WTC11 (cell line): ENCODE results near the gene FAM168B. TPM values are rescaled to one million over a fixed set of nuclear protein-coding genes. Genes with fewer than 3 reads are reported as not detected.

Experiments used
- ATAC-seq: fragments of 200-7000 bp; cut with Tn5 transposase; 2 replicates; pipeline ENCODE4 v1.10.0; 2021; ENCODE audit warnings: mild to moderate bottlenecking, moderate library complexity
- CTCF ChIA-PET: fragments of 300-600 bp; sonication (Branson Sonifier 250); formaldehyde crosslinking; loops from one replicate; lab custom pipeline; 2021; ENCODE audit warnings: antibody characterized with exemption; lab: Charles Lee
- POLR2A ChIA-PET: fragments of 350-600 bp; sonication (Branson Sonifier 250); formaldehyde crosslinking; loops from one replicate; lab custom pipeline; 2021; ENCODE audit warnings: antibody characterized with exemption; lab: Charles Lee
- DNase-seq: peaks from one replicate; pipeline ENCODE4 v3.0.0; 2021; ENCODE audit warnings: low spot score
- H3K27ac Mint-ChIP-seq: 2 replicates; pipeline ENCODE4 v1.8.0; 2021; ENCODE audit warnings: mixed read lengths
- H3K27me3 Mint-ChIP-seq: 2 replicates; pipeline ENCODE4 v1.8.0; 2021; ENCODE audit warnings: low read depth, mild to moderate bottlenecking, moderate library complexity, mixed read lengths
- H3K36me3 Mint-ChIP-seq: 2 replicates; pipeline ENCODE4 v1.8.0; 2021; ENCODE audit warnings: mixed read lengths
- H3K4me1 Mint-ChIP-seq: 2 replicates; pipeline ENCODE4 v1.8.0; 2022; ENCODE audit warnings: mixed read lengths
- H3K4me3 Mint-ChIP-seq: 2 replicates; pipeline ENCODE4 v1.8.0; 2021; ENCODE audit warnings: mild to moderate bottlenecking, moderate library complexity, mixed read lengths
- H3K9me3 Mint-ChIP-seq: 2 replicates; pipeline ENCODE4 v1.8.0; 2021; ENCODE audit warnings: mixed read lengths
- CREM ChIP-seq: sonication (generic); formaldehyde crosslinking; IDR thresholded peaks from 2 replicates; pipeline ENCODE4 v1.8.1; 2022; ENCODE audit warnings: mild to moderate bottlenecking, missing genetic modification reagents, moderate library complexity
- FOXK1 ChIP-seq: sonication (generic); formaldehyde crosslinking; IDR thresholded peaks from 2 replicates; pipeline ENCODE4 v1.8.0; 2022; ENCODE audit warnings: mild to moderate bottlenecking, moderate library complexity, missing genetic modification reagents
- FOXP1 ChIP-seq: sonication (generic); formaldehyde crosslinking; IDR thresholded peaks from 2 replicates; pipeline ENCODE4 v1.8.0; 2022; ENCODE audit warnings: missing genetic modification reagents, mild to moderate bottlenecking, moderate library complexity, borderline replicate concordance
- GRHL2 ChIP-seq: fragments of 250-450 bp; sonication (Bioruptor Pico); IDR thresholded peaks from 2 replicates; pipeline ENCODE4 v1.8.0; 2022; ENCODE audit warnings: mild to moderate bottlenecking, moderate library complexity; ENCODE audit not compliant: insufficient replicate concordance, severe bottlenecking
- HMGA2 ChIP-seq: fragments of 250-450 bp; sonication (Bioruptor Pico); IDR thresholded peaks from 2 replicates; pipeline ENCODE4 v1.4.0; 2021; ENCODE audit warnings: mild to moderate bottlenecking, moderate library complexity
- KAT7 ChIP-seq: sonication (generic); formaldehyde crosslinking; IDR thresholded peaks from 2 replicates; pipeline ENCODE4 v1.8.1; 2023; ENCODE audit warnings: missing genetic modification reagents, mild to moderate bottlenecking, borderline replicate concordance
- MXD4 ChIP-seq: fragments of 250-450 bp; sonication (Bioruptor Pico); IDR thresholded peaks from 2 replicates; pipeline ENCODE4 v1.8.0; 2021; ENCODE audit warnings: mild to moderate bottlenecking, moderate library complexity, borderline replicate concordance
- NFATC4 ChIP-seq: fragments of 250-450 bp; sonication (Bioruptor Pico); IDR thresholded peaks from 2 replicates; pipeline ENCODE4 v1.9.0; 2021; ENCODE audit warnings: mild to moderate bottlenecking
- SMAD3 ChIP-seq: sonication (generic); formaldehyde crosslinking; IDR thresholded peaks from 2 replicates; pipeline ENCODE4 v1.8.0; 2022; ENCODE audit warnings: missing genetic modification reagents, mild to moderate bottlenecking, borderline replicate concordance
- TCF7 ChIP-seq: sonication (generic); formaldehyde crosslinking; IDR thresholded peaks from 2 replicates; pipeline ENCODE4 v1.8.0; 2022; ENCODE audit warnings: mild to moderate bottlenecking, low read depth, missing genetic modification reagents, moderate library complexity
- TEAD1 ChIP-seq: sonication (generic); formaldehyde crosslinking; IDR thresholded peaks from 2 replicates; pipeline ENCODE4 v1.8.0; 2022; ENCODE audit warnings: mild to moderate bottlenecking, missing genetic modification reagents
- ZNF396 ChIP-seq: fragments of 250-450 bp; sonication (Bioruptor Pico); IDR thresholded peaks from 2 replicates; pipeline ENCODE4 v1.8.0; 2021; ENCODE audit warnings: mild to moderate bottlenecking, moderate library complexity, borderline replicate concordance
- total RNA-seq: library from RNA; stranded (reverse); gene quantifications from 3 replicates; pipeline ENCODE4 v1.2.3, GENCODE V29; 2021
- TF ChIP-seq, protein P1 (sequence below): fragments of 250-450 bp; sonication (Bioruptor Pico); IDR thresholded peaks from 2 replicates; pipeline ENCODE4 v1.8.0; 2021; ENCODE audit warnings: mild to moderate bottlenecking
- TF ChIP-seq, protein P2 (sequence below): sonication (generic); formaldehyde crosslinking; IDR thresholded peaks from 2 replicates; pipeline ENCODE4 v1.8.0; 2023; ENCODE audit warnings: missing genetic modification reagents
- TF ChIP-seq, protein P3 (sequence below): sonication (generic); formaldehyde crosslinking; conservative IDR thresholded peaks from 2 replicates; pipeline ENCODE4 v1.8.1; 2023; ENCODE audit warnings: mild to moderate bottlenecking, low read depth, missing genetic modification reagents, moderate library complexity
- TF ChIP-seq, protein P4 (sequence below): sonication (generic); formaldehyde crosslinking; IDR thresholded peaks from 2 replicates; pipeline ENCODE4 v1.8.1; 2022; ENCODE audit warnings: mild to moderate bottlenecking, missing genetic modification reagents, moderate library complexity, borderline replicate concordance
- TF ChIP-seq, protein P5 (sequence below): sonication (generic); formaldehyde crosslinking; IDR thresholded peaks from 2 replicates; pipeline ENCODE4 v1.8.0; 2022; ENCODE audit warnings: mild to moderate bottlenecking, missing genetic modification reagents
- TF ChIP-seq, protein P6 (sequence below): fragments of 200-600 bp; IDR thresholded peaks from 2 replicates; pipeline ENCODE4 v1.8.0; 2022; ENCODE audit warnings: antibody characterized with exemption

Gene FAM168B
- total RNA-seq, 1 experiment from 2014 or later: 63.9 TPM

DNA sequence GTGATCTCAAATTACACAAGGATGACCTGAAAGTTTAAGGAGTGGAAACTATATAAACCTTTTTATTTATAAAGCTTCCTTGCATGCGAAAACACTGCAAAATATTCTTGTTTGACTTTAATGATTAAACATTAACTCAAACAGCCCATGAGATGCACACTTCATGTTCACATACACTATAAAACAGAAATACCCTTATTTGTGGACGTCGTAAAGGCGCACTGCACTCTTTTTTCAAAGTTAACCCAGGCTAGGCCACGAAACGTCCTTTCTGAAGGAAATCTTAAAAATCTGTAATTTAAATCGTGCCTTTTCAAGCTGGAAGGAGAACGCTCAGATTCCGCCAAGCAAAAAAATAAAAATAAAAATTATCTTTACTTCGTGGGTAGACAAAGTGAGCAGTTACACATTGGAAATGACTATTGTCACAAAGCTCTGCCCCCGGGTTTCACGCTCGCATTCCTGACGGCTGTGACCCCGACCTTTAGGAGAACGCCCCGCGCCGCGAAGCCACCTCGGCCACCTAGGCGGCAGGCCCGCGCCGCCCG lies 728 bp downstream of the FAM168B start:
- Mint-ChIP-seq H3K27ac (peak overlapping the region; percentile 74), H3K36me3 (peaks cover 26% of the 10 kb centered on the region), H3K9me3 (no peaks in the 10 kb centered on the region), H3K27me3 (no peaks in the 10 kb centered on the region), H3K4me1 (peaks cover 7% of the 10 kb centered on the region), H3K4me3 (peak overlapping the region; percentile 80)
- ChIA-PET POLR2A (interaction anchor here (1.8 to 2.6 kb wide), 2 partner anchors 11 kb away, joined by 6 to 15 read pairs; partner anchors contain the start of gene PLEKHB2), CTCF (interaction anchor here (1.8 kb wide), 1 partner anchor 51 kb away, joined by 4 read pairs; no protein-coding TSS in a partner anchor)
- ATAC-seq: no peak
- DNase-seq: no peak
- TF ChIP-seq GRHL2 (CRISPR knock-in tag) (no peak), TEAD1 (CRISPR knock-in tag) (no peak), SMAD3 (CRISPR knock-in tag) (no peak), MXD4 (CRISPR knock-in tag) (no peak), KAT7 (no peak), CREM (CRISPR knock-in tag) (no peak), TCF7 (CRISPR knock-in tag) (no peak), HMGA2 (no peak), NFATC4 (CRISPR knock-in tag) (no peak), ZNF396 (CRISPR knock-in tag) (no peak), FOXK1 (CRISPR knock-in tag) (no peak), FOXP1 (CRISPR knock-in tag) (no peak)
- TF ChIP-seq, protein P1, sequence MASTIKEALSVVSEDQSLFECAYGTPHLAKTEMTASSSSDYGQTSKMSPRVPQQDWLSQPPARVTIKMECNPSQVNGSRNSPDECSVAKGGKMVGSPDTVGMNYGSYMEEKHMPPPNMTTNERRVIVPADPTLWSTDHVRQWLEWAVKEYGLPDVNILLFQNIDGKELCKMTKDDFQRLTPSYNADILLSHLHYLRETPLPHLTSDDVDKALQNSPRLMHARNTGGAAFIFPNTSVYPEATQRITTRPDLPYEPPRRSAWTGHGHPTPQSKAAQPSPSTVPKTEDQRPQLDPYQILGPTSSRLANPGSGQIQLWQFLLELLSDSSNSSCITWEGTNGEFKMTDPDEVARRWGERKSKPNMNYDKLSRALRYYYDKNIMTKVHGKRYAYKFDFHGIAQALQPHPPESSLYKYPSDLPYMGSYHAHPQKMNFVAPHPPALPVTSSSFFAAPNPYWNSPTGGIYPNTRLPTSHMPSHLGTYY (CRISPR knock-in tag): no peak
- TF ChIP-seq, protein P2, sequence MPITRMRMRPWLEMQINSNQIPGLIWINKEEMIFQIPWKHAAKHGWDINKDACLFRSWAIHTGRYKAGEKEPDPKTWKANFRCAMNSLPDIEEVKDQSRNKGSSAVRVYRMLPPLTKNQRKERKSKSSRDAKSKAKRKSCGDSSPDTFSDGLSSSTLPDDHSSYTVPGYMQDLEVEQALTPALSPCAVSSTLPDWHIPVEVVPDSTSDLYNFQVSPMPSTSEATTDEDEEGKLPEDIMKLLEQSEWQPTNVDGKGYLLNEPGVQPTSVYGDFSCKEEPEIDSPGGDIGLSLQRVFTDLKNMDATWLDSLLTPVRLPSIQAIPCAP (CRISPR knock-in tag): no peak
- TF ChIP-seq, protein P3, sequence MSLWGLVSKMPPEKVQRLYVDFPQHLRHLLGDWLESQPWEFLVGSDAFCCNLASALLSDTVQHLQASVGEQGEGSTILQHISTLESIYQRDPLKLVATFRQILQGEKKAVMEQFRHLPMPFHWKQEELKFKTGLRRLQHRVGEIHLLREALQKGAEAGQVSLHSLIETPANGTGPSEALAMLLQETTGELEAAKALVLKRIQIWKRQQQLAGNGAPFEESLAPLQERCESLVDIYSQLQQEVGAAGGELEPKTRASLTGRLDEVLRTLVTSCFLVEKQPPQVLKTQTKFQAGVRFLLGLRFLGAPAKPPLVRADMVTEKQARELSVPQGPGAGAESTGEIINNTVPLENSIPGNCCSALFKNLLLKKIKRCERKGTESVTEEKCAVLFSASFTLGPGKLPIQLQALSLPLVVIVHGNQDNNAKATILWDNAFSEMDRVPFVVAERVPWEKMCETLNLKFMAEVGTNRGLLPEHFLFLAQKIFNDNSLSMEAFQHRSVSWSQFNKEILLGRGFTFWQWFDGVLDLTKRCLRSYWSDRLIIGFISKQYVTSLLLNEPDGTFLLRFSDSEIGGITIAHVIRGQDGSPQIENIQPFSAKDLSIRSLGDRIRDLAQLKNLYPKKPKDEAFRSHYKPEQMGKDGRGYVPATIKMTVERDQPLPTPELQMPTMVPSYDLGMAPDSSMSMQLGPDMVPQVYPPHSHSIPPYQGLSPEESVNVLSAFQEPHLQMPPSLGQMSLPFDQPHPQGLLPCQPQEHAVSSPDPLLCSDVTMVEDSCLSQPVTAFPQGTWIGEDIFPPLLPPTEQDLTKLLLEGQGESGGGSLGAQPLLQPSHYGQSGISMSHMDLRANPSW (CRISPR knock-in tag): no peak
- TF ChIP-seq, protein P4, sequence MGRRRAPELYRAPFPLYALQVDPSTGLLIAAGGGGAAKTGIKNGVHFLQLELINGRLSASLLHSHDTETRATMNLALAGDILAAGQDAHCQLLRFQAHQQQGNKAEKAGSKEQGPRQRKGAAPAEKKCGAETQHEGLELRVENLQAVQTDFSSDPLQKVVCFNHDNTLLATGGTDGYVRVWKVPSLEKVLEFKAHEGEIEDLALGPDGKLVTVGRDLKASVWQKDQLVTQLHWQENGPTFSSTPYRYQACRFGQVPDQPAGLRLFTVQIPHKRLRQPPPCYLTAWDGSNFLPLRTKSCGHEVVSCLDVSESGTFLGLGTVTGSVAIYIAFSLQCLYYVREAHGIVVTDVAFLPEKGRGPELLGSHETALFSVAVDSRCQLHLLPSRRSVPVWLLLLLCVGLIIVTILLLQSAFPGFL (CRISPR knock-in tag): no peak
- TF ChIP-seq, protein P5, sequence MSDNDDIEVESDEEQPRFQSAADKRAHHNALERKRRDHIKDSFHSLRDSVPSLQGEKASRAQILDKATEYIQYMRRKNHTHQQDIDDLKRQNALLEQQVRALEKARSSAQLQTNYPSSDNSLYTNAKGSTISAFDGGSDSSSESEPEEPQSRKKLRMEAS (CRISPR knock-in tag): no peak
- TF ChIP-seq, protein P6, sequence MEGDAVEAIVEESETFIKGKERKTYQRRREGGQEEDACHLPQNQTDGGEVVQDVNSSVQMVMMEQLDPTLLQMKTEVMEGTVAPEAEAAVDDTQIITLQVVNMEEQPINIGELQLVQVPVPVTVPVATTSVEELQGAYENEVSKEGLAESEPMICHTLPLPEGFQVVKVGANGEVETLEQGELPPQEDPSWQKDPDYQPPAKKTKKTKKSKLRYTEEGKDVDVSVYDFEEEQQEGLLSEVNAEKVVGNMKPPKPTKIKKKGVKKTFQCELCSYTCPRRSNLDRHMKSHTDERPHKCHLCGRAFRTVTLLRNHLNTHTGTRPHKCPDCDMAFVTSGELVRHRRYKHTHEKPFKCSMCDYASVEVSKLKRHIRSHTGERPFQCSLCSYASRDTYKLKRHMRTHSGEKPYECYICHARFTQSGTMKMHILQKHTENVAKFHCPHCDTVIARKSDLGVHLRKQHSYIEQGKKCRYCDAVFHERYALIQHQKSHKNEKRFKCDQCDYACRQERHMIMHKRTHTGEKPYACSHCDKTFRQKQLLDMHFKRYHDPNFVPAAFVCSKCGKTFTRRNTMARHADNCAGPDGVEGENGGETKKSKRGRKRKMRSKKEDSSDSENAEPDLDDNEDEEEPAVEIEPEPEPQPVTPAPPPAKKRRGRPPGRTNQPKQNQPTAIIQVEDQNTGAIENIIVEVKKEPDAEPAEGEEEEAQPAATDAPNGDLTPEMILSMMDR: no peak
